IMR-90 (cell line): ENCODE results near the gene PMF1. TPM values are rescaled to one million over a fixed set of nuclear protein-coding genes. Genes with fewer than 3 reads are reported as not detected.

Experiments used
- ATAC-seq: fragments of 200-7000 bp; cut with Tn5 transposase; 2 replicates; pipeline ENCODE4 v1.9.1; 2020; ENCODE audit warnings: low read depth, mild to moderate bottlenecking, moderate library complexity
- BruUV-seq: library from RNA; stranded (reverse); fragments of 400-500 nt; replicated peaks from 2 replicates; lab custom pipeline; 2021; lab: Mats Ljungman, UMichigan
- CTCF ChIA-PET: fragments of 300-600 bp; formaldehyde crosslinking; extraction: SDS; loops from one replicate; lab custom pipeline; 2021; ENCODE audit warnings: antibody characterized with exemption; lab: Yijun Ruan, JAX
- POLR2A ChIA-PET: fragments of 300-600 bp; sonication (Branson Sonifier 250); formaldehyde crosslinking; loops from one replicate; lab custom pipeline; 2022; ENCODE audit warnings: antibody characterized with exemption; ENCODE audit not compliant: unreplicated experiment; lab: Charles Lee
- DNase-seq: peaks from one replicate; pipeline ENCODE4 v3.0.0; 2013
- H2AFZ ChIP-seq: replicated peaks from 2 replicates; pipeline ENCODE3; 2013; ENCODE audit warnings: low read length, mild to moderate bottlenecking; ENCODE audit not compliant: poor library complexity
- H2AK5ac ChIP-seq: 2 replicates; pipeline ENCODE4 v1.6.1; 2013; ENCODE audit warnings: low read depth, low read length, inconsistent platforms
- H2AK9ac ChIP-seq: replicated peaks from 2 replicates; pipeline ENCODE3; 2013; ENCODE audit warnings: mild to moderate bottlenecking, low read depth, low read length, moderate library complexity; ENCODE audit not compliant: poor library complexity
- H2BK120ac ChIP-seq: 2 replicates; pipeline ENCODE4 v1.6.1; 2013; ENCODE audit warnings: low read depth, low read length, inconsistent platforms
- H2BK15ac ChIP-seq: 3 replicates; pipeline ENCODE4 v1.6.1; 2013; ENCODE audit warnings: low read depth, low read length, inconsistent platforms
- H2BK20ac ChIP-seq: 2 replicates; pipeline ENCODE4 v1.6.1; 2013; ENCODE audit warnings: low read depth, mild to moderate bottlenecking, inconsistent platforms, low read length, moderate library complexity
- H2BK5ac ChIP-seq: 2 replicates; pipeline ENCODE4 v1.6.1; 2013; ENCODE audit warnings: mild to moderate bottlenecking, low read depth, low read length, inconsistent platforms; ENCODE audit not compliant: poor library complexity, severe bottlenecking
- H3K14ac ChIP-seq: replicated peaks from 2 replicates; pipeline ENCODE4 v1.6.1; 2013; ENCODE audit warnings: low read depth, low read length, inconsistent platforms
- H3K18ac ChIP-seq: 2 replicates; pipeline ENCODE4 v1.6.1; 2013; ENCODE audit warnings: low read depth, low read length, control low read depth
- H3K23ac ChIP-seq: 2 replicates; pipeline ENCODE4 v1.6.1; 2013; ENCODE audit warnings: low read depth, low read length, inconsistent platforms
- H3K27ac ChIP-seq: 2 replicates; pipeline ENCODE4 v1.5.1; 2013; ENCODE audit warnings: mild to moderate bottlenecking, control low read depth, low read length; ENCODE audit not compliant: insufficient read depth
- H3K27me3 ChIP-seq: 2 replicates; pipeline ENCODE4 v1.6.1; 2013; ENCODE audit warnings: low read length; ENCODE audit not compliant: control insufficient read depth, insufficient read depth
- H3K36me3 ChIP-seq: 2 replicates; pipeline ENCODE4 v1.6.1; 2013; ENCODE audit warnings: low read length, mixed read lengths; ENCODE audit not compliant: control insufficient read depth, insufficient read depth
- H3K4ac ChIP-seq: 2 replicates; pipeline ENCODE4 v1.6.1; 2013; ENCODE audit warnings: low read depth, low read length, inconsistent platforms
- H3K4me1 ChIP-seq: 2 replicates; pipeline ENCODE4 v1.6.1; 2013; ENCODE audit warnings: low read length, mixed read lengths; ENCODE audit not compliant: control insufficient read depth, insufficient read depth
- H3K4me2 ChIP-seq: 2 replicates; pipeline ENCODE4 v1.6.1; 2013; ENCODE audit warnings: low read depth, mild to moderate bottlenecking, control low read depth, low read length, moderate library complexity
- H3K4me3 ChIP-seq: 2 replicates; pipeline ENCODE4 v1.5.1; 2013; ENCODE audit warnings: low read depth, mild to moderate bottlenecking, control low read depth, low read length, moderate library complexity; ENCODE audit not compliant: insufficient read depth
- H3K56ac ChIP-seq: 2 replicates; pipeline ENCODE4 v1.6.1; 2013; ENCODE audit warnings: low read length, inconsistent platforms; ENCODE audit not compliant: insufficient read depth; ENCODE audit errors: extremely low read depth
- H3K79me1 ChIP-seq, 2 experiments: 2 replicates each; pipeline ENCODE4 v1.6.1; 2013; ENCODE audit warnings: low read length in 2 of 2, inconsistent platforms in 1 of 2, low read depth in 1 of 2
- H3K9ac ChIP-seq: 2 replicates; pipeline ENCODE4 v1.6.1; 2013; ENCODE audit warnings: low read depth, low read length, control low read depth
- H3K9me1 ChIP-seq: 2 replicates; pipeline ENCODE4 v1.6.1; 2013; ENCODE audit warnings: low read length, inconsistent platforms; ENCODE audit not compliant: insufficient read depth
- H3K9me3 ChIP-seq: 2 replicates; pipeline ENCODE4 v1.6.1; 2013; ENCODE audit warnings: low read length; ENCODE audit not compliant: control insufficient read depth, insufficient read depth
- H4K20me1 ChIP-seq: 2 replicates; pipeline ENCODE4 v1.6.1; 2013; ENCODE audit warnings: low read length, inconsistent platforms; ENCODE audit not compliant: insufficient read depth
- H4K5ac ChIP-seq: 2 replicates; pipeline ENCODE4 v1.6.1; 2013; ENCODE audit warnings: mild to moderate bottlenecking, low read depth, low read length, control low read depth
- H4K8ac ChIP-seq, 2 experiments: 2 replicates each; pipeline ENCODE4 v1.6.1; 2013; ENCODE audit warnings: low read depth in 2 of 2, low read length in 2 of 2, control low read depth in 1 of 2, inconsistent platforms in 1 of 2
- H4K91ac ChIP-seq: 2 replicates; pipeline ENCODE4 v1.6.1; 2013; ENCODE audit warnings: low read depth, low read length, inconsistent platforms; ENCODE audit not compliant: insufficient read depth
- BHLHE40 ChIP-seq: fragments of 150-350 bp; IDR thresholded peaks from 2 replicates; pipeline ENCODE4 v1.6.1; 2016; ENCODE audit warnings: mild to moderate bottlenecking, low read depth, low read length
- CEBPB ChIP-seq: IDR thresholded peaks from 2 replicates; pipeline ENCODE4 v1.6.1; 2012; ENCODE audit warnings: low read depth, low read length, improper control_type of control experiment
- CHD1 ChIP-seq: IDR thresholded peaks from 2 replicates; pipeline ENCODE4 v1.6.1; 2012; ENCODE audit warnings: low read depth, low read length, improper control_type of control experiment
- FOS ChIP-seq: fragments of 150-350 bp; IDR thresholded peaks from 2 replicates; pipeline ENCODE4 v1.6.1; 2016; ENCODE audit warnings: low read depth, low read length
- MAFK ChIP-seq: IDR thresholded peaks from 2 replicates; pipeline ENCODE4 v1.6.1; 2012; ENCODE audit warnings: low read depth, low read length, improper control_type of control experiment
- MAZ ChIP-seq: IDR thresholded peaks from 2 replicates; pipeline ENCODE4 v1.6.1; 2012; ENCODE audit warnings: low read depth, mild to moderate bottlenecking, low read length, improper control_type of control experiment, moderate library complexity, borderline replicate concordance
- MXI1 ChIP-seq: IDR thresholded peaks from 2 replicates; pipeline ENCODE4 v1.6.1; 2012; ENCODE audit warnings: low read depth, mild to moderate bottlenecking, low read length, moderate library complexity, borderline replicate concordance
- NFE2L2 ChIP-seq: fragments of 150-350 bp; IDR thresholded peaks from 2 replicates; pipeline ENCODE4 v1.6.1; 2016; ENCODE audit warnings: low read depth, mild to moderate bottlenecking, low read length
- POLR2A ChIP-seq: IDR thresholded peaks from 2 replicates; pipeline ENCODE4 v1.6.1; 2012; ENCODE audit warnings: mild to moderate bottlenecking, low read depth, low read length
- RAD21 ChIP-seq: IDR thresholded peaks from 2 replicates; pipeline ENCODE4 v1.6.1; 2012; ENCODE audit warnings: low read length, improper control_type of control experiment
- RCOR1 ChIP-seq: IDR thresholded peaks from 2 replicates; pipeline ENCODE4 v1.6.1; 2012; ENCODE audit warnings: mild to moderate bottlenecking, low read length, improper control_type of control experiment; ENCODE audit not compliant: insufficient replicate concordance
- RFX5 ChIP-seq: IDR thresholded peaks from 2 replicates; pipeline ENCODE4 v1.8.0; 2012; ENCODE audit warnings: low read depth, mild to moderate bottlenecking, low read length, moderate library complexity
- SMC3 ChIP-seq: fragments of 150-350 bp; IDR thresholded peaks from 2 replicates; pipeline ENCODE4 v1.6.1; 2016; ENCODE audit warnings: low read depth, mild to moderate bottlenecking, antibody characterized with exemption, low read length, moderate library complexity
- WGBS, 2 experiments: methylation state at CpG; one replicate each; pipeline versions ENCODE4 v1.1.5 to v1.1.7; 2013; ENCODE audit warnings: missing lambda C conversion rate in 2 of 2; ENCODE audit not compliant: insufficient read length in 1 of 2; ENCODE audit errors: extremely low coverage in 2 of 2; 5-methylcytosine and 5-hydroxymethylcytosine counted together
- dilution Hi-C: fragments of 300-500 bp; cut with HindIII; formaldehyde crosslinking; loops from one replicate; pipeline ENCODE4 v1.14.3; 2018; ENCODE audit warnings: low sequenced_read_pairs; ENCODE audit not compliant: unreplicated experiment
- in situ Hi-C: fragments of 300-500 bp; cut with MboI; formaldehyde crosslinking; loops from 3 replicates; pipeline ENCODE4 v1.14.3; 2019; ENCODE audit warnings: low sequenced_read_pairs, inconsistent platforms, mixed read lengths
- intact Hi-C: fragments of 100-400 bp; cut with micrococcal nuclease; formaldehyde crosslinking; loops from 2 replicates; pipeline ENCODE4 v1.10.0; 2022
- polyA plus RNA-seq, 3 experiments: library from polyadenylated mRNA; depleted of rRNA; stranded (reverse); fragments of >200 nt; gene quantifications; 2 replicates each; pipeline ENCODE4 v1.2.3, GENCODE V29; 2012; ENCODE audit warnings: low replicate concordance in 1 of 3
- total RNA-seq: library from RNA; depleted of rRNA; stranded (reverse); fragments of >200 nt; gene quantifications from 2 replicates; pipeline ENCODE4 v1.2.3, GENCODE V29; 2012
- TF ChIP-seq, protein P1 (sequence below): fragments of 150-350 bp; IDR thresholded peaks from 2 replicates; pipeline ENCODE4 v1.6.1; 2017; ENCODE audit warnings: mild to moderate bottlenecking, antibody characterized with exemption, low read length, low read depth
- TF ChIP-seq, protein P2 (sequence below): conservative IDR thresholded peaks from 2 replicates; pipeline ENCODE4 v1.5.1; 2012; ENCODE audit warnings: mild to moderate bottlenecking, low read depth, low read length, improper control_type of control experiment
- TF ChIP-seq, protein P3 (sequence below): fragments of 150-350 bp; IDR thresholded peaks from 2 replicates; pipeline ENCODE4 v1.6.1; 2016; ENCODE audit warnings: low read depth, mild to moderate bottlenecking, low read length, moderate library complexity, borderline replicate concordance

The PMF1 gene
- total and polyA plus RNA-seq, 2 of the 4 experiments (the other 2 are of a cell fraction), result 54.8 to 73.4 TPM

DNA sequence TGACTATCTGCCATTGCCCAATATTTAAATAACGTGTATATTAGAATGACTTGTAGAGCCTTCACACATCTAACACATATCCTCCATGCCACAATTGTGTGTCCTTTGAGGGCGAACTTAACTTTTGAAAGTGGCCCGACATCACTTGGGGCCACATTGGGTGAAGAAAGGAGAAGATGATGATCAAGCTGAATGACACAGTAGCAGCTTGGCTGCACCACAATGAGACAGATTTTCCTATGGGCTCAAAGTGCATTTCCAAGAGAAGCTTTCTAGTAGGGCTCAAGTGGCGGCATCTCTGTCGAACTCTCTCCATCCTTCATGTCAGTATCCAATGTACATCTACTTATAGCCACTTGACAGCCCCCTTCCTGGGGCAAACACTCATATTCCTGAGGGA lies 25.4 kb downstream of the PMF1 start:
- POLR2A ChIA-PET, result no interaction called here
- Histone ChIP-seq H2AK5ac (no peak overlapping the region), H2AK9ac (no peak overlapping the region), H3K18ac (no peak overlapping the region), H4K8ac (no peak overlapping the region), H3K36me3 (peaks cover 37% of the 10 kb centered on the region), H2BK15ac (no peak overlapping the region), H3K9me1 (peaks cover 11% of the 10 kb centered on the region; the same call in 1 of the 2 replicates), H2AFZ (no peak overlapping the region), H2BK5ac (no peak overlapping the region), H3K4me1 (peaks cover 6% of the 10 kb centered on the region), H2BK120ac (no peak overlapping the region), H3K56ac (no peak overlapping the region), H3K27me3 (no peaks in the 10 kb centered on the region), H3K4me2 (no peak overlapping the region), H4K20me1 (peaks cover 7% of the 10 kb centered on the region; the same call in 1 of the 2 replicates), H4K5ac (no peak overlapping the region), H3K23ac (no peak overlapping the region), H3K27ac (no peak overlapping the region), H3K4ac (no peak overlapping the region), H3K14ac (no peak overlapping the region), H4K91ac (no peak overlapping the region), H2BK20ac (no peak overlapping the region), H3K79me1 (peaks cover 0 to 6% of the 10 kb centered on the region in 2 experiments; a peak in 2 of 4 replicates), H3K4me3 (no peak overlapping the region), H3K9ac (no peak overlapping the region), H3K9me3 (no peaks in the 10 kb centered on the region)
- intact Hi-C loops, result no loop called here
- BruUV-seq, result no TSS peak
- ATAC-seq (no peak), DNase-seq (no peak)
- in situ Hi-C loops, result no loop called here
- CTCF ChIA-PET, result no interaction called here
- dilution Hi-C loops, result no loop called here
- TF ChIP-seq, protein P1, sequence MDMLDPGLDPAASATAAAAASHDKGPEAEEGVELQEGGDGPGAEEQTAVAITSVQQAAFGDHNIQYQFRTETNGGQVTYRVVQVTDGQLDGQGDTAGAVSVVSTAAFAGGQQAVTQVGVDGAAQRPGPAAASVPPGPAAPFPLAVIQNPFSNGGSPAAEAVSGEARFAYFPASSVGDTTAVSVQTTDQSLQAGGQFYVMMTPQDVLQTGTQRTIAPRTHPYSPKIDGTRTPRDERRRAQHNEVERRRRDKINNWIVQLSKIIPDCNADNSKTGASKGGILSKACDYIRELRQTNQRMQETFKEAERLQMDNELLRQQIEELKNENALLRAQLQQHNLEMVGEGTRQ, result no peak
- TF ChIP-seq FOS, result no peak
- no peak for TF ChIP-seq POLR2A
- TF ChIP-seq MAZ, result no peak
- TF ChIP-seq CEBPB, result no peak
- TF ChIP-seq RFX5, result no peak
- no peak for TF ChIP-seq SMC3
- no peak for TF ChIP-seq MXI1
- TF ChIP-seq, protein P2, sequence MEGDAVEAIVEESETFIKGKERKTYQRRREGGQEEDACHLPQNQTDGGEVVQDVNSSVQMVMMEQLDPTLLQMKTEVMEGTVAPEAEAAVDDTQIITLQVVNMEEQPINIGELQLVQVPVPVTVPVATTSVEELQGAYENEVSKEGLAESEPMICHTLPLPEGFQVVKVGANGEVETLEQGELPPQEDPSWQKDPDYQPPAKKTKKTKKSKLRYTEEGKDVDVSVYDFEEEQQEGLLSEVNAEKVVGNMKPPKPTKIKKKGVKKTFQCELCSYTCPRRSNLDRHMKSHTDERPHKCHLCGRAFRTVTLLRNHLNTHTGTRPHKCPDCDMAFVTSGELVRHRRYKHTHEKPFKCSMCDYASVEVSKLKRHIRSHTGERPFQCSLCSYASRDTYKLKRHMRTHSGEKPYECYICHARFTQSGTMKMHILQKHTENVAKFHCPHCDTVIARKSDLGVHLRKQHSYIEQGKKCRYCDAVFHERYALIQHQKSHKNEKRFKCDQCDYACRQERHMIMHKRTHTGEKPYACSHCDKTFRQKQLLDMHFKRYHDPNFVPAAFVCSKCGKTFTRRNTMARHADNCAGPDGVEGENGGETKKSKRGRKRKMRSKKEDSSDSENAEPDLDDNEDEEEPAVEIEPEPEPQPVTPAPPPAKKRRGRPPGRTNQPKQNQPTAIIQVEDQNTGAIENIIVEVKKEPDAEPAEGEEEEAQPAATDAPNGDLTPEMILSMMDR, result no peak
- TF ChIP-seq RCOR1, result no peak
- TF ChIP-seq RAD21, result no peak
- TF ChIP-seq NFE2L2, result no peak
- TF ChIP-seq CHD1, result no peak
- no peak for TF ChIP-seq MAFK
- TF ChIP-seq, protein P3, sequence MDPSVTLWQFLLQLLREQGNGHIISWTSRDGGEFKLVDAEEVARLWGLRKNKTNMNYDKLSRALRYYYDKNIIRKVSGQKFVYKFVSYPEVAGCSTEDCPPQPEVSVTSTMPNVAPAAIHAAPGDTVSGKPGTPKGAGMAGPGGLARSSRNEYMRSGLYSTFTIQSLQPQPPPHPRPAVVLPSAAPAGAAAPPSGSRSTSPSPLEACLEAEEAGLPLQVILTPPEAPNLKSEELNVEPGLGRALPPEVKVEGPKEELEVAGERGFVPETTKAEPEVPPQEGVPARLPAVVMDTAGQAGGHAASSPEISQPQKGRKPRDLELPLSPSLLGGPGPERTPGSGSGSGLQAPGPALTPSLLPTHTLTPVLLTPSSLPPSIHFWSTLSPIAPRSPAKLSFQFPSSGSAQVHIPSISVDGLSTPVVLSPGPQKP, result no peak
- TF ChIP-seq BHLHE40, result no peak
- WGBS, 2 experiments, result 93% methylated on average over 2 of the region's 5 CpGs; no CpG with 5 or more reads in 1 of the 2 experiments
